Psoas muscle (tissue), 8 donors: ENCODE measurements around the gene ATG4C. TPM values are rescaled to one million over a fixed set of nuclear protein-coding genes. Genes with fewer than 3 reads are reported as not detected.

ENCODE experiments used
- ATAC-seq, 4 donors: fragments of 200-7000 bp; cut with Tn5 transposase; one replicate each; pipeline ENCODE4 v1.9.1; 2020; ENCODE audit warnings: moderate library complexity in 3 of 4, mild to moderate bottlenecking in 2 of 4
- DNase-seq, 2 donors: peaks; one replicate each; pipeline ENCODE4 v3.0.0-alpha.2; 2020
- H3K27ac ChIP-seq: fragments of 200-600 bp; one replicate; pipeline ENCODE4 v1.8.0; 2022
- H3K27me3 ChIP-seq, 3 donors: fragments of 200-600 bp in 1 of 3; one replicate each; pipeline versions ENCODE4 v1.6.1 to v1.8.0; 2013 to 2022; ENCODE audit warnings: low read length in 2 of 3, mild to moderate bottlenecking in 2 of 3, moderate library complexity in 1 of 3; ENCODE audit not compliant: insufficient read depth in 3 of 3
- H3K36me3 ChIP-seq, 2 donors: fragments of 200-600 bp in 1 of 2; one replicate each; pipeline versions ENCODE4 v1.6.1 to v1.8.0; 2013 to 2022; ENCODE audit warnings: low read depth in 1 of 2, mild to moderate bottlenecking in 1 of 2, moderate library complexity in 1 of 2; ENCODE audit not compliant: insufficient read depth in 1 of 2
- H3K4me1 ChIP-seq: fragments of 200-600 bp; one replicate; pipeline ENCODE4 v1.8.0; 2022
- H3K4me3 ChIP-seq: fragments of 200-600 bp; one replicate; pipeline ENCODE4 v1.8.0; 2022; ENCODE audit warnings: mild to moderate bottlenecking
- H3K9me3 ChIP-seq: fragments of 200-600 bp; one replicate; pipeline ENCODE4 v1.8.0; 2022
- WGBS, 3 donors: extraction: QIAGEN DNeasy Blood & Tissue Kit; methylation state at CpG; one replicate each; pipeline versions ENCODE4 v1.1.6 to v1.1.7; 2013; 5-methylcytosine and 5-hydroxymethylcytosine counted together
- intact Hi-C, 2 donors: fragments of 100-400 bp; cut with DNase I; formaldehyde crosslinking; loops; one replicate each; pipeline versions ENCODE4 v1.11.0 to v1.14.2; 2022
- polyA plus RNA-seq, 3 donors: library from polyadenylated mRNA; stranded (reverse); fragments of 200-250 nt; gene quantifications; one replicate each; pipeline ENCODE4 v1.2.3, GENCODE V29; 2013
- total RNA-seq, 4 donors: library from RNA; stranded (reverse); fragmentation: NEBNext Ultra II Directional in 2 of 4; extraction: Animal tissue kit (Norgen Biotek cat#: 25700) in 2 of 4; gene quantifications; one replicate each; pipeline versions ENCODE4 v1.2.1 to v1.2.4, GENCODE V29; 2021 to 2023
- TF ChIP-seq, protein P1 (sequence below): fragments of 200-600 bp; IDR thresholded peaks from one replicate; pipeline ENCODE4 v1.8.0; 2022; ENCODE audit warnings: antibody characterized with exemption
- donor health status: healthy with polysubstance abuse.
- donor health status: DM: no; HTN: no; CAD: no; lungs with moderate emphysema.
- donor health status: Bipolar disorder and iron deficiency.
- donor health status: healthy.
- donor health status: DM: yes; HTN: yes; CAD: no.
- donor health status: DM: no; HTN: no; CAD: no.
- donor health status: DM: no; HTN: no; CAD: no.
- donor health status: DM: yes; HTN: yes; CAD: no.

Gene ATG4C
- total and polyA plus RNA-seq, 7 donors, result 3.3 to 8.3 (median 5.1) TPM

DNA sequence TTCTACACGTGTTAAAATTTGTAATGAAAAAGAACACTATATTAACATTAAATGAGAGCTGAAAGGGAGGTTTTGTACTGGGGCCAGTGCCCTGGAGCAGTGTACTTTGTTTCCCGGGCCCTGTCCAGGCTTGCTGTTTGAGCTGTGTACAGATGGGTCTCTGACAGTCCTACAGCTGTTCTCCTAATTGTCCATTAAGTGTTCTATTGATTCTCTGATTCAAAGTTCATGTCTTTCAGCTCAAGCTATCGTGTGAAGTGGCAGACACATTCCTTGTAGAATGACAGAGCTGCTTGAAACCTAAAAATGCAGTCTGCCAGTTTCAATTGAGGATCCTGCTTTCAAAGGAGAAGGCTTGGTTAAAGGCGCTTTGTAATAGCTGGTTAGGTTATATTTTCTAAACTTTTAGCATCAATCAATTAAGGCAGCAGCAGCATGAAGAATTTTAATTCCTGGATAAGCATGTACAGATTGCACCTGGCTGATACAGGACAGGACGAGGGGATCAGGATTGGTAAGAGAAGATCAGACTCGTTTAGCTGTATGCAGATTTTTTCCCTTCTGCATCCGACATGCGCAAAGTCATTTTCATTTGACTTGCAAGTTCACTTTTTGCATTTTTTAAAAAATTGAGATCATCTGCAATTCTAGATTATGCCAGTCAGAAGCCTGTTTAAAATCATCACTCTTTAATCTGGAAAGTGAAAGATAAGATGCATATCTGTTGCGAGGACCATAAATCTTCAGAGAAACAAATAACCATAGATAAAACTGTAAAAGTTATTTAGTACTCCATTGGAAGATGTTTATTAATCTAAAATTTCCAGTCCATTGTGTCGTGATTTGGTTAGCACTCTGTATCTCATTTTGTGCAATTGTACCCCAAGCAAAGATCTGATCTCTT, 98.5 kb downstream of the ATG4C start:
- WGBS, 3 donors, result 58 to 64% (median 60%) methylated on average over 10 of the region's 10 CpGs
- Histone ChIP-seq H3K4me3 (no peak overlapping the region), H3K27me3 (peaks cover 0 to 7% (median 0%) of the 10 kb centered on the region in 3 donors), H3K9me3 (no peaks in the 10 kb centered on the region), H3K36me3 (no peaks in the 10 kb centered on the region), H3K27ac (no peak overlapping the region), H3K4me1 (no peaks in the 10 kb centered on the region)
- TF ChIP-seq, protein P1, sequence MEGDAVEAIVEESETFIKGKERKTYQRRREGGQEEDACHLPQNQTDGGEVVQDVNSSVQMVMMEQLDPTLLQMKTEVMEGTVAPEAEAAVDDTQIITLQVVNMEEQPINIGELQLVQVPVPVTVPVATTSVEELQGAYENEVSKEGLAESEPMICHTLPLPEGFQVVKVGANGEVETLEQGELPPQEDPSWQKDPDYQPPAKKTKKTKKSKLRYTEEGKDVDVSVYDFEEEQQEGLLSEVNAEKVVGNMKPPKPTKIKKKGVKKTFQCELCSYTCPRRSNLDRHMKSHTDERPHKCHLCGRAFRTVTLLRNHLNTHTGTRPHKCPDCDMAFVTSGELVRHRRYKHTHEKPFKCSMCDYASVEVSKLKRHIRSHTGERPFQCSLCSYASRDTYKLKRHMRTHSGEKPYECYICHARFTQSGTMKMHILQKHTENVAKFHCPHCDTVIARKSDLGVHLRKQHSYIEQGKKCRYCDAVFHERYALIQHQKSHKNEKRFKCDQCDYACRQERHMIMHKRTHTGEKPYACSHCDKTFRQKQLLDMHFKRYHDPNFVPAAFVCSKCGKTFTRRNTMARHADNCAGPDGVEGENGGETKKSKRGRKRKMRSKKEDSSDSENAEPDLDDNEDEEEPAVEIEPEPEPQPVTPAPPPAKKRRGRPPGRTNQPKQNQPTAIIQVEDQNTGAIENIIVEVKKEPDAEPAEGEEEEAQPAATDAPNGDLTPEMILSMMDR, result no peak
- ATAC-seq, result no peak
- intact Hi-C loops, result no loop called here
- DNase-seq, result no peak

DNA sequence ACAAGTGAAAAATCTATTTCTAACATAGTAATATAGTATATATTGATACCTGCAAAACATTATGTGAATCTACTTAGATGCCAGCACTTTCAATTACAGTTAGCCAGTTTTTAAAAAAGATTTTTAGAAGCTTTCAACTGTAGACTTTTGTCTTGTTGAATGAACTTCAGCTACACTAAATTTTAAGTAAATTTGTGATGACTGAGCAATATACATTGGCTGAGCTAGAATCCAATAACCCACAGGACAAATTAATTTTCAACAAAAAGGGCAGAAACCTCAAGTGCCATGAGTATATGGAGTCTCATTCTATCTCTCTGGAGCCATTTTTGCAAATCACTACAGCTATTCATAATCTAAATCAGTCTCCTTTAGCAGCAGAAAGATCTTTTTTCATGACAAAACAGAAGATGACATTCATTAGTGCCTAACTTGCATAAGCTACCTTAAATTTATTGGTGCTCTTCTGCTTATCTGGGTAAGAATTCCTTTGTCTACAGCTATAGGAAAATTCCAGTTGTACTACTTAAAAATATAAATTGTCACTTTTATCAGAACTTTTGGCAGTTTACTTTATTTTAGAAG, 100.3 kb downstream of the ATG4C start:
- TF ChIP-seq, protein P1, result no peak

DNA sequence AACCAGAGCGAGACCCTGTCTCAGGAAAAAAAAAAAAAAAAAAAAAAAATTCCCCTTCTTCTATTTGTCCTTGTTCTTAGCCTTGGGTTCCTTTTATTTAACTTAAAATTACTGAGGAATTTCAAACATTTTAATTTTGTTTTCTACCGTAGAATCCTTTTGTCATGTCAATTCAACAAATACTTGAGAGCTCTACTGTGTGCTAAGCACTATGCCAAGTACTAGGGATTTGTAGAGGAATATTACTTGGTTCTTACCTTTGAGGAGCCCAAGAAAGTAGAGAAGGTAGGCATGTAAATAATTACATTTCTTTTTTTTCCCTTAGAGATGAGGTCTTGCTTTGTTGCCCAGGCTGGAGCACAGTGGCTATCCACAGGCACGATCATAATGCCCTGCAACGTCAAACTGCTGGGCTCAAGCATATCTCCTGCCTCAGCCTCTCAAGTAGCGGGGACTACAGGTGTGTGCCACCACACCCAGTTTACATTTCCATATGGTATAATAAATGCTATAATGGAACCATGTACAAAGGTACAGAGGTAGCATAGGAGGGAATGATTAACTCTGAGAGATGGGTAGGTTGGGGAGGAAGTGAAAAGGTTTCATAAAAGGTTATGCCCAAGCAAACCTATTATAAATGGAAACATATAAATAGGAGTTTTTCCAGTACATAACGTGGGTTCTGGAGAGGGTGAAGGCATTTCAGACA, 104.0 kb downstream of the ATG4C start:
- intact Hi-C loops, result no loop called here
- no peak overlapping the region for H3K27ac ChIP-seq
- H3K4me3 ChIP-seq, result no peak overlapping the region
- H3K36me3 ChIP-seq, result no peaks in the 10 kb centered on the region
- DNase-seq, result no peak
- peaks cover 0 to 7% (median 0%) of the 10 kb centered on the region in 3 donors for H3K27me3 ChIP-seq
- 83 to 88% (median 84%) methylated on average over 6 of the region's 6 CpGs for WGBS, 3 donors
- no peaks in the 10 kb centered on the region for H3K4me1 ChIP-seq
- TF ChIP-seq, protein P1, result no peak
- ATAC-seq, result no peak
- H3K9me3 ChIP-seq, result no peaks in the 10 kb centered on the region

More for the DNA sequence above, 100.3 kb downstream of the ATG4C start:
- no peaks in the 10 kb centered on the region for H3K4me1 ChIP-seq
- intact Hi-C loops, result no loop called here
- DNase-seq (no peak), ATAC-seq (no peak)
- H3K27ac ChIP-seq, result no peak overlapping the region
- no peaks in the 10 kb centered on the region for H3K36me3 ChIP-seq
- no peak overlapping the region for H3K4me3 ChIP-seq
- peaks cover 0 to 7% (median 0%) of the 10 kb centered on the region in 3 donors for H3K27me3 ChIP-seq
- H3K9me3 ChIP-seq, result no peaks in the 10 kb centered on the region

DNA sequence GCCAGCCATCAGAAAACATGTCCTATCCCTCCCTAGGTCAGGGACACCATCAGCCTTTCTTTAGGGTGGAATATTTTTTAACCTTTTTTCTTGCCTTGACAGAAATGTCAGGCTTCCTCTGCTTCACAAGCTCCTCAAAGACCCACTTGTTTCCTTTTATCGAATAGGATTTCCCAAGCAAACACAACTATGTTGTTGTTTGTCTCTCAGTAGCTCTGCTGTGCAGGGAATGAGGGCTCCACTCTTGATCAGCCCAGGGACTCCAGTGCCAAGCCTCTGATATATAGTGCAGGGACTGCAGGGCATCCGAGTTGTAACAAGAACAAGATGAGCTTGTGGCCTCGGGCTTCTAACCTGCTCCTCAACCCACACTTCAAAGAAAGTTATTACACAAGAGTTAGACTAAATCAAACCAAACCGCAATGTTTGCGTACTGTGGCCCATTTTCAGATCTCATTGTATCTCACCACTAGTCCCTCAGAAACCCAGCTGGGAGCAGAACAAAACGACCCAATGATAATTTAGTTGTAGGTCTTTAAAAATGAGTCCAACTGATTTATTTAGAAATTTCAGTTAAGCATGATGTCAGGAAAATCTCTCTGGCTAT, 108.1 kb downstream of the ATG4C start:
- 73 to 77% (median 76%) methylated on average over 6 of the region's 6 CpGs for WGBS, 3 donors
- ATAC-seq (no peak), DNase-seq (no peak)
- no peaks in the 10 kb centered on the region for H3K4me1 ChIP-seq
- intact Hi-C loops, result no loop called here
- H3K27ac ChIP-seq, result no peak overlapping the region
- H3K9me3 ChIP-seq, result no peaks in the 10 kb centered on the region
- TF ChIP-seq, protein P1, result no peak
- H3K4me3 ChIP-seq, result no peak overlapping the region
- H3K27me3 ChIP-seq, result peaks cover 0 to 8% (median 0%) of the 10 kb centered on the region in 3 donors
- no peaks in the 10 kb centered on the region for H3K36me3 ChIP-seq
